ENCODE measurements around the gene ATXN2L. TPM values are rescaled to one million over a fixed set of nuclear protein-coding genes. Genes with fewer than 3 reads are reported as not detected.

The ATXN2L gene
- total and polyA plus RNA-seq, 2 of the 4 experiments (the other 2 are of a cell fraction), result 12.9 to 58.8 TPM

DNA sequence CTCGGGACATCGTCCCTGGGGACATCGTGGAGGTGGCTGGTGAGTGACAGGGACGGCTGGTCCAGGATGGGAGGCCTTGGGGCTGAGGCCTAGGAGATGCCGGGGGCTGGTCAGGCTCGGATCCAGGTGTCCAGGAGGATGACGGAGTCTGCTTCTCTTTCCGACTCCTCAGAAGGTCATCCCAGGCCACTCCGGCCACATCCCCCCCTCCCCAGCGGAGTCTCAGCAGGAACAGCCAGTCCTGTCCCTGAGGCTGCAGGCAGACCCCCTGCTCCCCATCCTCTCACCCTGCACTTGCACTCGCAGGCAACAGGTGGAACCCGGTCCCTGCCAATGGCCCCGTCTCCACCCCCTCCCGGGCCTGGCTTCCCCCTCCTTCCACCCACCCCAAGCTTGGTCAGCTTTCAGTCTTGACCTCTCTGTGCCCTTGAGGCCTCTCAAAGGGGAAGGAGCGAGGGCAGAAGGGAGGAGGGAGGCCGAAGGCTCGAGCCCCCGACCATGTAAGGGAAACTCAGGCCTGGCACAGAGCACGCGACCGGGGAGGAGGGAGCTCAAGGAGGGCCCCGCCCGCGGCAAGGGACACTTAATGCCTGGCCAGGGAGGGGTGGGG, 59.9 kb downstream of the ATXN2L start:
- Histone ChIP-seq H3K9me3 (ENCODE audit: control insufficient read depth, insufficient read depth, low read length) (no peaks in the 10 kb centered on the region), H2BK15ac (ENCODE audit: low read depth, low read length) (no peak overlapping the region), H3K14ac (replicated peaks; ENCODE audit: low read depth, low read length) (no peak overlapping the region), H2BK120ac (ENCODE audit: low read depth, low read length) (no peak overlapping the region), H3K23ac (ENCODE audit: low read depth, low read length) (no peak overlapping the region), H3K18ac (ENCODE audit: low read depth, low read length) (no peak overlapping the region), H3K4me1 (ENCODE audit: control insufficient read depth, insufficient read depth, low read length) (peaks cover 7% of the 10 kb centered on the region; the same call in 1 of the 2 replicates), H3K4me2 (ENCODE audit: low read depth, low read length) (no peak overlapping the region), H2AFZ (replicated peaks; ENCODE audit: low read length, poor library complexity) (peak overlapping the region; percentile 43), H2BK5ac (ENCODE audit: low read depth, low read length, poor library complexity, severe bottlenecking) (no peak overlapping the region), H4K5ac (ENCODE audit: low read depth, low read length) (no peak overlapping the region), H3K27ac (ENCODE audit: insufficient read depth, low read length) (no peak overlapping the region), H2AK9ac (replicated peaks; ENCODE audit: low read depth, low read length, poor library complexity) (no peak overlapping the region), H3K9ac (ENCODE audit: low read depth, low read length) (no peak overlapping the region), H4K8ac (ENCODE audit: low read depth in 2 of 2, low read length in 2 of 2) (no peak overlapping the region), H3K4me3 (ENCODE audit: insufficient read depth, low read depth, low read length) (no peak overlapping the region), H3K36me3 (ENCODE audit: control insufficient read depth, insufficient read depth, low read length) (no peaks in the 10 kb centered on the region), H3K79me1 (ENCODE audit: low read depth in 1 of 2, low read length in 2 of 2) (peaks cover 4 to 13% of the 10 kb centered on the region in 2 experiments; a peak in 2 of 4 replicates), H2AK5ac (ENCODE audit: low read depth, low read length) (no peak overlapping the region), H3K56ac (ENCODE audit: extremely low read depth, insufficient read depth, low read length) (no peak overlapping the region), H3K27me3 (ENCODE audit: control insufficient read depth, insufficient read depth, low read length) (no peaks in the 10 kb centered on the region), H4K20me1 (ENCODE audit: insufficient read depth, low read length) (no peaks in the 10 kb centered on the region), H4K91ac (ENCODE audit: insufficient read depth, low read depth, low read length) (no peak overlapping the region), H3K4ac (ENCODE audit: low read depth, low read length) (no peak overlapping the region), H2BK20ac (ENCODE audit: low read depth, low read length) (no peak overlapping the region), H3K9me1 (ENCODE audit: insufficient read depth, low read length) (peaks cover 7% of the 10 kb centered on the region; the same call in 1 of the 2 replicates)
- BruUV-seq (replicated peaks), result no TSS peak
- intact Hi-C loops (cut with micrococcal nuclease), result loop anchor here (5.0 kb wide), 1 partner anchor 35 kb away; no protein-coding TSS in a partner anchor
- ChIA-PET POLR2A (ENCODE audit: unreplicated experiment) (no interaction called here), CTCF (interaction anchor here (0.6 kb wide), 1 partner anchor 43 kb away, joined by 3 read pairs; no protein-coding TSS in a partner anchor)
- dilution Hi-C loops (cut with HindIII; ENCODE audit: low sequenced_read_pairs, unreplicated experiment), result no loop called here
- TF ChIP-seq BHLHE40 (IDR thresholded peaks at IDR 0.05; ENCODE audit: low read depth, low read length) (no peak), NFE2L2 (IDR thresholded peaks at IDR 0.05; ENCODE audit: low read depth, low read length) (no peak), RAD21 (IDR thresholded peaks at IDR 0.05; ENCODE audit: low read length) (no peak), RCOR1 (IDR thresholded peaks at IDR 0.05; ENCODE audit: insufficient replicate concordance, low read length) (no peak), MXI1 (IDR thresholded peaks at IDR 0.05; ENCODE audit: borderline replicate concordance, low read depth, low read length) (no peak)
- TF ChIP-seq, protein P1, sequence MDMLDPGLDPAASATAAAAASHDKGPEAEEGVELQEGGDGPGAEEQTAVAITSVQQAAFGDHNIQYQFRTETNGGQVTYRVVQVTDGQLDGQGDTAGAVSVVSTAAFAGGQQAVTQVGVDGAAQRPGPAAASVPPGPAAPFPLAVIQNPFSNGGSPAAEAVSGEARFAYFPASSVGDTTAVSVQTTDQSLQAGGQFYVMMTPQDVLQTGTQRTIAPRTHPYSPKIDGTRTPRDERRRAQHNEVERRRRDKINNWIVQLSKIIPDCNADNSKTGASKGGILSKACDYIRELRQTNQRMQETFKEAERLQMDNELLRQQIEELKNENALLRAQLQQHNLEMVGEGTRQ (IDR thresholded peaks at IDR 0.05; ENCODE audit: low read depth, low read length), result no peak
- TF ChIP-seq, protein P2, sequence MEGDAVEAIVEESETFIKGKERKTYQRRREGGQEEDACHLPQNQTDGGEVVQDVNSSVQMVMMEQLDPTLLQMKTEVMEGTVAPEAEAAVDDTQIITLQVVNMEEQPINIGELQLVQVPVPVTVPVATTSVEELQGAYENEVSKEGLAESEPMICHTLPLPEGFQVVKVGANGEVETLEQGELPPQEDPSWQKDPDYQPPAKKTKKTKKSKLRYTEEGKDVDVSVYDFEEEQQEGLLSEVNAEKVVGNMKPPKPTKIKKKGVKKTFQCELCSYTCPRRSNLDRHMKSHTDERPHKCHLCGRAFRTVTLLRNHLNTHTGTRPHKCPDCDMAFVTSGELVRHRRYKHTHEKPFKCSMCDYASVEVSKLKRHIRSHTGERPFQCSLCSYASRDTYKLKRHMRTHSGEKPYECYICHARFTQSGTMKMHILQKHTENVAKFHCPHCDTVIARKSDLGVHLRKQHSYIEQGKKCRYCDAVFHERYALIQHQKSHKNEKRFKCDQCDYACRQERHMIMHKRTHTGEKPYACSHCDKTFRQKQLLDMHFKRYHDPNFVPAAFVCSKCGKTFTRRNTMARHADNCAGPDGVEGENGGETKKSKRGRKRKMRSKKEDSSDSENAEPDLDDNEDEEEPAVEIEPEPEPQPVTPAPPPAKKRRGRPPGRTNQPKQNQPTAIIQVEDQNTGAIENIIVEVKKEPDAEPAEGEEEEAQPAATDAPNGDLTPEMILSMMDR (conservative IDR thresholded peaks at IDR 0.05; ENCODE audit: low read depth, low read length), result no peak
- TF ChIP-seq, protein P3, sequence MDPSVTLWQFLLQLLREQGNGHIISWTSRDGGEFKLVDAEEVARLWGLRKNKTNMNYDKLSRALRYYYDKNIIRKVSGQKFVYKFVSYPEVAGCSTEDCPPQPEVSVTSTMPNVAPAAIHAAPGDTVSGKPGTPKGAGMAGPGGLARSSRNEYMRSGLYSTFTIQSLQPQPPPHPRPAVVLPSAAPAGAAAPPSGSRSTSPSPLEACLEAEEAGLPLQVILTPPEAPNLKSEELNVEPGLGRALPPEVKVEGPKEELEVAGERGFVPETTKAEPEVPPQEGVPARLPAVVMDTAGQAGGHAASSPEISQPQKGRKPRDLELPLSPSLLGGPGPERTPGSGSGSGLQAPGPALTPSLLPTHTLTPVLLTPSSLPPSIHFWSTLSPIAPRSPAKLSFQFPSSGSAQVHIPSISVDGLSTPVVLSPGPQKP (IDR thresholded peaks at IDR 0.05; ENCODE audit: borderline replicate concordance, low read depth, low read length), result no peak
- no peak for DNase-seq
- 38% methylated on average over 10 of the region's 24 CpGs; no CpG with 5 or more reads in 1 of the 2 experiments for WGBS, 2 experiments (ENCODE audit: extremely low coverage in 2 of 2, insufficient read length in 1 of 2)
- in situ Hi-C loops (cut with MboI; ENCODE audit: low sequenced_read_pairs), result no loop called here
- ATAC-seq (ENCODE audit: low read depth), result no peak

Data from IMR-90 (cell line).